Osteocyte (in vitro differentiated cells): Measurements from ENCODE around the gene SLC38A9. TPM values are rescaled to one million over a fixed set of nuclear protein-coding genes. Genes with fewer than 3 reads are reported as not detected.

Source experiments
- DNase-seq: peaks from one replicate; pipeline ENCODE4 v3.0.0; 2021; ENCODE audit warnings: mixed read lengths; ENCODE audit not compliant: unreplicated experiment; ENCODE audit errors: extremely low spot score
- H3K27ac Mint-ChIP-seq: one replicate; pipeline ENCODE4 v1.8.0; 2021; ENCODE audit warnings: mild to moderate bottlenecking, mixed read lengths; ENCODE audit not compliant: unreplicated experiment
- H3K27me3 Mint-ChIP-seq: one replicate; pipeline ENCODE4 v1.8.0; 2021; ENCODE audit warnings: mixed read lengths; ENCODE audit not compliant: unreplicated experiment
- H3K36me3 Mint-ChIP-seq: one replicate; pipeline ENCODE4 v1.8.0; 2021; ENCODE audit warnings: mixed read lengths; ENCODE audit not compliant: unreplicated experiment
- H3K4me1 Mint-ChIP-seq: one replicate; pipeline ENCODE4 v1.8.0; 2021; ENCODE audit warnings: mixed read lengths; ENCODE audit not compliant: unreplicated experiment
- H3K4me3 Mint-ChIP-seq: one replicate; pipeline ENCODE4 v1.8.0; 2021; ENCODE audit warnings: mild to moderate bottlenecking, moderate library complexity, mixed read lengths; ENCODE audit not compliant: unreplicated experiment
- H3K9me3 Mint-ChIP-seq: one replicate; pipeline ENCODE4 v1.8.0; 2021; ENCODE audit warnings: mixed read lengths; ENCODE audit not compliant: unreplicated experiment
- total RNA-seq: library from RNA; stranded (reverse); gene quantifications from 2 replicates; pipeline ENCODE4 v1.2.1, GENCODE V29; 2021
- TF ChIP-seq, protein P1 (sequence below): fragments of 200-600 bp; sonication (generic); IDR thresholded peaks from 2 replicates; pipeline ENCODE4 v1.5.0; 2021; ENCODE audit warnings: antibody characterized with exemption, mild to moderate bottlenecking, moderate library complexity

SLC38A9 gene
- total RNA-seq, 1 donor from 2014 or later = 24.3 TPM

DNA sequence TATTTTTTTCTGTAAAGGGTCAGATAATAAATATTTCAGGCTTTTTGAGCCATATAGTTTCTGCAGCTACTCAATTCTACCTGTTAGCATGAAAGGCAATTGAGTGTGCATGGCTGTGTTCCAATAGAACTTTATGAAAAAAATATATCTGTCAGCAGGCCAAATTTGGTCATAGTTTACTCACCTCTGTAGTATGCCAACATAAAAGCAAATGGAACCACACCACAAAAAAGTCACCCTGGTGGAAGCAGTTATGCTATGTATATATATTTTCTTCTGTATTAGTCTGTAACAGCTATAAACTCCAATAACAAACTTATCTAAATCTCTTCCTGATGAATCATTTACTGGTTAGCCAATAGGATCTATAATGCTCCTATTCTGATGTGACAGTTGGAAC is 3.4 kb downstream of the SLC38A9 start:
- Mint-ChIP-seq H3K36me3 (peaks cover 9% of the 10 kb centered on the region), H3K27me3 (no peaks in the 10 kb centered on the region), H3K4me3 (no peak overlapping the region), H3K27ac (no peak overlapping the region), H3K9me3 (no peaks in the 10 kb centered on the region), H3K4me1 (peaks cover 13% of the 10 kb centered on the region)
- TF ChIP-seq, protein P1, sequence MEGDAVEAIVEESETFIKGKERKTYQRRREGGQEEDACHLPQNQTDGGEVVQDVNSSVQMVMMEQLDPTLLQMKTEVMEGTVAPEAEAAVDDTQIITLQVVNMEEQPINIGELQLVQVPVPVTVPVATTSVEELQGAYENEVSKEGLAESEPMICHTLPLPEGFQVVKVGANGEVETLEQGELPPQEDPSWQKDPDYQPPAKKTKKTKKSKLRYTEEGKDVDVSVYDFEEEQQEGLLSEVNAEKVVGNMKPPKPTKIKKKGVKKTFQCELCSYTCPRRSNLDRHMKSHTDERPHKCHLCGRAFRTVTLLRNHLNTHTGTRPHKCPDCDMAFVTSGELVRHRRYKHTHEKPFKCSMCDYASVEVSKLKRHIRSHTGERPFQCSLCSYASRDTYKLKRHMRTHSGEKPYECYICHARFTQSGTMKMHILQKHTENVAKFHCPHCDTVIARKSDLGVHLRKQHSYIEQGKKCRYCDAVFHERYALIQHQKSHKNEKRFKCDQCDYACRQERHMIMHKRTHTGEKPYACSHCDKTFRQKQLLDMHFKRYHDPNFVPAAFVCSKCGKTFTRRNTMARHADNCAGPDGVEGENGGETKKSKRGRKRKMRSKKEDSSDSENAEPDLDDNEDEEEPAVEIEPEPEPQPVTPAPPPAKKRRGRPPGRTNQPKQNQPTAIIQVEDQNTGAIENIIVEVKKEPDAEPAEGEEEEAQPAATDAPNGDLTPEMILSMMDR = no peak
- no peak for DNase-seq

DNA sequence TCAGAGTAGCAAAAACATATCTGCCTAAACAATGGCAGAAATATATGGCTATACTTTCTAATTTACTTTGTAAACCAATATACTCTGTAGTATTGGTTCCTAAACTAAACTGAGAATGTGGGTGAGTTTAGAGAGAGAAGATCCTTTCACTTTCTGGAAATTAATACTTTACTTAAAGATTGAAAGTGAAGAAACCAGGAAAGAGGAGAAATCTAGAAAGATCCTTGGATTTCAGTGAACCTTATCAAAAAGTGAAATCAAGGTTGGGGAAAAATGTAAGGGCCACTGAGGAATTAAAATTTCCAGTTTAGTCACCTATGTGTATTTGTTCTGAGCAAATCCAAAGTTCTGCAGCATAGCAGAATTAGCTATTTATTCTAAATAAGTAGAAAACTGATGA is 5.9 kb downstream of the SLC38A9 start:
- DNase-seq = no peak
- TF ChIP-seq, protein P1 = no peak
- H3K36me3 Mint-ChIP-seq = peaks cover 17% of the 10 kb centered on the region
- no peak overlapping the region for H3K27ac Mint-ChIP-seq
- no peaks in the 10 kb centered on the region for H3K27me3 Mint-ChIP-seq
- no peak overlapping the region for H3K4me3 Mint-ChIP-seq
- peaks cover 2% of the 10 kb centered on the region for H3K4me1 Mint-ChIP-seq
- H3K9me3 Mint-ChIP-seq = no peaks in the 10 kb centered on the region

DNA sequence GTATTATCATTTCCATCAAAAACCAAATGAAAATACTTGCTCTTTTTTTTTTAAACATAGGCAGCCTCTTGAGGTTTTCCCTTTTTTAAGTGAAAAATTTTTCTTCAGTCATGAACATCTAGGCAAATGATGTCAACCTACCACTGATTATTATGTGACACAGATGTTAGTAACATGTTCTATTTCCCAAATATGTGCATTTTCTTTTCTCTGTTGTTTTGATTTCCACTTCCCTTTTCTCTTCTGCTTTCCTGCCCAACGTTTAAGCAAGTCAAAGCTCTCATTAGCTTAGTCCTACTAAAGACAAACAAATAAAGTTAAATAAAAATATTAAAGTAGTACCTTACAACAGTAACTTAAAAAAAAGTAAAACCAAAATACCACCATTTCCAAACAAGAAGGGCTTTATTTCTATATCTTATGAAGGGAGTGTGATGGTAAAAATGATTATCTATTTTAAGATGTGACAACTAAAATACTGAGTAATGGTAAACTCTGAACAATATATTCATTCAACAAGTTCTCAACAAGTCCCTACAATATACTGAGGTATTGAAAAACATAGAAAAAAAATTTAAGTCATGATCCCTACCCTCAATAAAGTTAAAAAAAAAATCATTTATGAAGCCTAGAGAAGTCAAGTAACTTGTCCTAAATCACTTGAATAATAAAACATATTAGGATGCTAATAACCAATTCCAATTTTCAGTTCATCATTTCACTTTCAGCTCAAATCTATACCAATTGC is 9.4 kb downstream of the SLC38A9 start:
- H3K27ac Mint-ChIP-seq = no peak overlapping the region

DNA sequence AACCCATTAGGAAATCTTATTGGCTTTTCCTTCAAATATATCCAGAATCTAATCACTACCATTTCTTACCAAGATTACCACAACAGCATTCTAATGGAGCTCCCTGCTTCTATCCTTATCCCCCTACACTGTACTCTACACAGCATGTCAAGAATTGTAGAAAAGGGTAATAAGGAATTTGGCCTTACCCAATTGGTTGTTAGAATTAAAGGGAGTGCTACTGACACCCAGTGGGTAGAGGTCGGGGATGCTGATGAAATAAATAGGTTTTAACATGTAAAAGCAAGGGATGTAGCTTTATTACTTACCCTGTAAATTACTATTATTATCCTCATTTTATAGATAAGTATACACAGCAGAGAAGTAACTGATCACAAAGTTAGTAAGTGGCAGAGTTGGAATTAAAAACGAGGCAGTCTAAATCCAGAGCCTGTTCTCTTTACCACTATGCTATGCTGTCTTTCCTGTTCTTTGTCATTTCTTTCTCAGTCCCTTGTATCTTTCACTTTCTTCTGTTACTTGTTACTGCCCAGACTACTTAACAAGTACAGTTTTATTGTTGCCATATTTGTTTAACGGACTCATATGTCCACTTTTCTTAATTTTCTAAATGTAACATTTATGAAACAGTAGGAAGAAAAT is 10.5 kb downstream of the SLC38A9 start:
- TF ChIP-seq, protein P1 = no peak
- H3K4me3 Mint-ChIP-seq = no peak overlapping the region
- peaks cover 20% of the 10 kb centered on the region for H3K36me3 Mint-ChIP-seq
- H3K4me1 Mint-ChIP-seq = peaks cover 5% of the 10 kb centered on the region
- no peak for DNase-seq
- H3K27me3 Mint-ChIP-seq = no peaks in the 10 kb centered on the region
- H3K9me3 Mint-ChIP-seq = no peaks in the 10 kb centered on the region
- H3K27ac Mint-ChIP-seq = no peak overlapping the region

More for the DNA sequence above, 9.4 kb downstream of the SLC38A9 start:
- no peak overlapping the region for H3K4me3 Mint-ChIP-seq
- no peak for DNase-seq
- TF ChIP-seq, protein P1 = no peak
- H3K27me3 Mint-ChIP-seq = no peaks in the 10 kb centered on the region
- peaks cover 5% of the 10 kb centered on the region for H3K4me1 Mint-ChIP-seq
- peaks cover 20% of the 10 kb centered on the region for H3K36me3 Mint-ChIP-seq
- H3K9me3 Mint-ChIP-seq = no peaks in the 10 kb centered on the region

DNA sequence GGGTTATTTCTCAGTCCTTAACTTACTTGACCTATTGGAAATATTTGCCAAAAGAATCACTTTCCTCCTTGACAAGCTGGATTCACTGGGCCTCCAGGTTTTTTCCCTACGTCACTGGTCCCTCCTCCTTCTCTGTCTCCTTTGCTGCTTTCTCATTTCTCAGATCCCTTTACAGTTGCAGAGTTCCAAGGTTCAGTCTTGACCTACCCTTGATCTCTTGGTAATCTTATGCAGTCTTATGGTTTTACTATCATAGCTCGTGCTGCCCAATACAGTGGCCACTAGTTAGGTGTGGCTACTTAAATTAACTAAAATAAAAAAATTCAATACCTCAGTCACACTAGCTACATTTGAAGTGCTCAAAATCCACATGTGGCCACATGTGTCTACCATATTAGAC is 11.4 kb downstream of the SLC38A9 start:
- no peaks in the 10 kb centered on the region for H3K9me3 Mint-ChIP-seq
- H3K4me3 Mint-ChIP-seq = no peak overlapping the region
- no peak overlapping the region for H3K27ac Mint-ChIP-seq
- no peaks in the 10 kb centered on the region for H3K27me3 Mint-ChIP-seq
- no peak for DNase-seq
- TF ChIP-seq, protein P1 = no peak
- H3K4me1 Mint-ChIP-seq = peaks cover 5% of the 10 kb centered on the region
- H3K36me3 Mint-ChIP-seq = peaks cover 20% of the 10 kb centered on the region
